ENCODE measurements around the gene TOLLIP.
"Not testable (repeated sequence)": the region's sequence is repeated elsewhere in the genome, so short reads cannot be mapped to it uniquely, and the experiment has no call there.

Gene TOLLIP

DNA sequence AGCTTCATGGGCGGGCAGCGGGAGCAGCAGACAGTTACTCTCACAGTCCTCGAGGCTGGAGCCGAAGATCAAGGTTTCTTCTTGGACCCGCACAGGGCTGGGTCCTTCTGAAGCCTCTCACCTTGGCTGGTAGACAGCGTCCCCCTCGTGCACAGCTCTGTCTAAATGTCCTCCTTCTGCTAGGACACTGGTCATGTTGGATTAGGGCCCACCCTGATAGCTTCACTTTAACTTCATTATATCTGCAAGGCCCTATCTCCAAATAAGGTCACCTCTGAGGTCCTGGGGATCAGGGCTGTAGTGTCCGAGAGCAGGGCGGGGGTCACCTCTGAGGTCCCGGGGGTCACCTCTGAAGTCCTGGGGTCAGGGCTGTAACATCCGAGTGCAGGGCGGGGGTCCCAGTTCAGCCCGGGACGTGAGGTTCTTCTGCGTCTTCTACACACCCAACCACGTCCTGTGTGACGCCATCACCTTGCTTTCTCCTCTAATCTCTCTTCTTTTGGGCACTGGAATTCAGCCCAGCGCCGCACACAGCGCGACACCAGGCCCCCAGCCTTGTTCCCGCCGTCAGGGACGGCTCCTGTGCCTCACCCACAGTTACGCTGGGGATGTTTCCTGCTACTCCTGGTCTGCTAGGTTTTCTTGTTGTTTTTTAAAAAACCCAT is 34.1 kb upstream of the TOLLIP start:
- DNase-seq (ENCODE audit: low read depth): no peak

DNA sequence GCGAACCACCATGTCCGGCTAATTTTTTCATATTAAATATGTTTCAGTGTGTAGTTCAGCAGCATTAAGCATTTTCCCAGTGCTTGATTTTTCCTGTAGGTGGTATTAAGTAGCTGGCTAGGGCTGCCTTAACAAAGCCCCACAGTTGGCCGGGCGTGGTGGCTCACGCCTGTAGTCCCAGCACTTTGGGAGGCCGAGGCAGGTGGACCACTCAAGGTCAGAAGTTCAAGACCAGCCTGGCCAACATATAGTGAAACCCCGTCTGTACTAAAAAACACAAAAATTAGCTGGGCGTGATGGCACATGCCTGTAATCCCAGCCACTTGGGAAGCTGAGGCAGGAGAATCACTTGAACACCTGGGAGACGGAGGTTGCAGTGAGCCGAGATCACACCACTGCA is 33.5 kb upstream of the TOLLIP start:
- DNase-seq (ENCODE audit: low read depth): no peak

DNA sequence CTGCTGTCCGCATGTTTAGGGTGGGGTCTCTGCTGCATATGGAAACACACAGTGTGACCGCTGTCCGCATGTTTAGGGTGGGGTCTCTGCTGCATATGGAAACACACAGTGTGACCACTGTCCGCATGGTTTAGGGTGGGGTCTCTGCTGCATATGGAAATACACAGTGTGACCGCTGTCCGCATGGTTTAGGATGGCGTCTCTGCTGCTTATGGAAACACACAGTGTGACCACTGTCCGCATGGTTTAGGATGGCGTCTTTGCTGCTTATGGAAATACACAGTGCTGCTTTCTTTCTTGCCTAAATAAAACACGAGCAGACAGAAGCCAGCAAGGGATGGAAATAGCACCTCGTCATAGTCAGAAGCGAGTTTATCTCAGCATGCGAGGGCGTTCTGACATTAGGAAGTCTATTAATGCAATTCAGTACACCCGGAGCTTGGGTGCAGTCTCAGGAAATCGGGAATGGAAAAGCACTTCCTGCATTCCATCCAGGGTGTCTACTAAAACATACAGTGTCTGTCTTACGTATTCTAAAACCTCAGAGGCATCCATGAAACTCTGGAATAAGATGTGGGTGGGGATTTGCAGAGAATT is 32.6 kb upstream of the TOLLIP start:
- DNase-seq (ENCODE audit: low read depth): no peak

DNA sequence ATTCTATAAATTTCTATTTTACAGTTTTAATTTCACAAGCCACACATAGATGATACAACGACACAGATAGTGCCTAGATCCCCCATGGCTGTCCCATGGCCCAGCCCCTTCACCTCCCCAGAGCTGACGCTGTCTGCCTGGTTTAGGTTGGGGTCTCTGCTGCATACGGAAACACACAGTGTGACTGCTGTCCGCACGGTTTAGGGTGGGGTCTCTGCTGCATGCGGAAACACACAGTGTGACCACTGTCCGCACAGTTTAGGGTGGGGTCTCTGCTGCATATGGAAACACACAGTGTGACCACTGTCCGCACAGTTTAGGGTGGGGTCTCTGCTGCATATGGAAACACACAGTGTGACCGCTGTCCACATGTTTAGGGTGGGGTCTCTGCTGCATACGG is 31.8 kb upstream of the TOLLIP start:
- not testable (repeated sequence) for DNase-seq (ENCODE audit: low read depth)

DNA sequence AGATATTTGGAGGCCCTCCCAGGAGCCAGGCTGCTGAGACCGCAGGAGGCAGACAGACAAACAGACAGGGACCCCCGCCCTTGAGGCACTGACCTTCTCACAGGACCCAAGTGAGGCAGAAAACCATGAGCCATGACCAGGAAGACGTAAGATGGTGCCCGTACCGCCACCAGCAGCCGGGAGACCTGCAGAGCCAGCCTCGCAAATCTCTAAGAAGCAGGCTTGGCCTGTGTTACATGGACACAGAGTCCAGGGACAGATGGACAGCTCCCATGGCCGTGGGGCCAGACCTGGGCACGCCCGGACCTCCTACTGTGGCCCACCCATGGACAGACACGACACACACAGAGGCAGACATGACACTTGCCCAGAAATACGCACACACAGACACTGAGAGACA is 30.7 kb upstream of the TOLLIP start:
- DNase-seq (ENCODE audit: low read depth): no peak

DNA sequence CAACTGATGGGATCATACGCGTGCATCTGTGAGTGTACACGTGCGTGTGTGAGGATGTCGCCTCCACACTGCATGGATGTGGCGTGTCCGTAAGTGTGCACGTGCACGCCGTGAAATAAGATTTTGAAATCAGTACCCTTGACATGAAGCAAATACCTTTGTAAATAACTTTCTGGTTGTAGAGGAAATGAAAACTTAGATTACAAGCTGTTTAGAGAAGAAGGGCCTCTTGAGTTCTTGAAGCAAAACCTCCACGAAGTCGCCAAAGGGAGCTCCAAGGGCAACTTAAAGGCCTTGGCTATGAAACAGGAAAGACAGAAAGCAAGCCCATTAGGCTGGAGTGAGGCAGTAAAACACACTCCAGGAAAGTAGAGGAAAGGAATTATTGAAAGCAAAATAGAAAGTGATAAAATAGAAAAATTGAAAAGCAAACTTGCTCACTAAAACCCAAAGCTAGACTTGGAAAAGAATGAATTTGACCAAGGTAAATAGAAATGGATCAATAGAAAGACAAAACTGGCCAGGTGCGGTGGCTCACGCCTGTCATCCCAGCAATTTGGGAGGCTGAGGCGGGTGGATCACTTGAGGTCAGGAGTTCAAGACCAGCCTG is 29.7 kb upstream of the TOLLIP start:
- DNase-seq (ENCODE audit: low read depth): no peak

DNA sequence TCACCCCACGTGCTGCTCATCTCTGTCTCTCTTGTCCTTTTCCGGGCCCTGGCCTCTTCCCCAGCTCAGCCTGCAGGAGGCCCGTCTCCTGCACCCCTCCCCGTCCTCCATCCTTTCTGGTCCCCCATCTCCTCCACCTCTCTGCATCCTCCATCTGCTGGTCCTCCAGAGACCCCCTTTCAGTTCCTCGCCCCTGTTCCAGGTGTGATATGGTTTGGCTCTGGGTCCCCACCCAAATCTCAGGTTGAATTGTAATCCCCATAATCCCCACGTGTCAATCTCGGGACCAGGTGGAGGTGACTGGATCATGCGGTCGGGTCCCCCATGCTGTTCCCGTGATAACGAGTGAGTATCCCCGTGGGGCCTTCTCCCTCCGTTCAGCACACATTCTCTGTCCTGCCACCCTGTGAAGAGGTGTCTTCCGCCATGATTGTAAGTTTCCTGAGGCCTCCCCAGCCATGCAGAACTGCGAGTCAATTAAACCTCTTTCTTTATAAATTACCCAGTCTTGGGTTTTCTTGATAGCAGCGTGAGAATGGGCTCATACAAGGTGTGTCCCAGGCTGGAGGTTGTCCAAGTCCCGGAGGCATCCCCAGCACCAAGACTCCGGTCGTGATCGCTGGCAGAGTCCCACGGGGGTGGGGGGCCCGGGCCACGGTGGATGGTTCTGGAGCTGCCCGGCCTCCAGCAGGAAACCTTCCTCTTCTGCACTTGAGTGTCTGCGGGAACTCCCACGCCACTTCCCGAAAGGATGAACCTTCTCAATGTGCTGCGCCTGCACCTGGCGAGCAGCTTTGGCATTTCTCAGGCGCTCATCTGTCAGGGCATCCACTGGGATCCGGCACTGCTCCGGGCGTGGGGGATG is 29.0 kb upstream of the TOLLIP start:
- DNase-seq (ENCODE audit: low read depth): no peak

DNA sequence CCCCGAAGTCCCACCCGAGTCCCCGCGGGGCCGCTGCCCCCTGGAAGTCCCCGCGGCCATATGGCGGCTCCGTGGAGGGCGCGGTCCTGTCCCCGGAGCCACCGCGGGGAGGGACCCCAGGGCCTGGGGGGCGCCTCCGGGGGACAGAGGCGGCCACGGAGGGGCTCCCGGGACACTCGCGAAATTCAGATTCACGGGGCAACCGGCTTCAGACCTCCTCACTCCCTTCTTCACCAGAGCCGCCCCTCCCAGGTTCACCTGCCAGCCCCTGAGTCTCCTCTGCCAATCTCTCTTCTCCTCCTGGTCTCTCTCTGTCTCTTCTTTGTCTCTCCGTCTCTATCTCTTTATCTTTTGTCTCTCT is 28.2 kb upstream of the TOLLIP start:
- DNase-seq (ENCODE audit: low read depth): no peak

DNA sequence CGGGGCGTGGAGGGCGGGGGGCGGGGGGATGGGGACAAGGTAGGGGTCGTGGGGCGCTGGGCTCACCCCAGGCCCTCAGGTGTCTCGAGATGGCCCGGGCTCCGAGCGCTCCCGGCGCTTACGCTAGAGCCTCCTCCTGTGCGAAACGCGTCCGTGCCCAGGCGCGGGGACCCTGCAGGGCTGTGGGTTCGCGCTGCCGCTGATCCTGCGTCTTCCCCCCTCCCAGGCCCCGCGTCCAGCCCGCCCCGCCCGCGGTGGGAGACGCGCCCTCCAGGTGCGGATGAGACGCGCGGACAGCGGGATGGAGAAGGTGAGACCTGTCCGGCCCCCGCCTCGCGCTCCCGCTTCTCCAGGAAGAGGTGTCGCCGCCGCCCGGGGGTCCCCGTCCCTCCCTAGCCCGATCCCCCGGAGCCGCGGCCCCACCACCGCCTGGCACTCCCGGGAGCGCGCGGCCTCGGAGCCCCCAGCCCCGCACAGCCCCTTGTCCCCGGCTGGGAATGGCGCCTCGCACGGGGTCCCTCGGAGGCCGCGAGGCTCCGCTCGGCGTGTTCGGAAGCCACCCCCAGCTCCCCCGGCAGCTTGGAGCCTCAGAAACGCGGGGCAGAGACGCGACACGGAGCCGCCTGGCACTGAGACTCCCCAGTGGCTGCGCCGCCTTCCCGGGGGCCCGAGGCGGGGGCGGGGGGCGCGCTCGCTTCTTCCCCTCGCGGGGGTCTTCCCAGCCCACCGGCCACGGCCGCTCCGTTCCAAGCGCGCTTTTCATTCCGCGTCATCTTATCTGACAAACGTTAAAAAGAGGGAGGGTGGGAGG is 27.6 kb upstream of the TOLLIP start:
- no peak for DNase-seq (ENCODE audit: low read depth)

DNA sequence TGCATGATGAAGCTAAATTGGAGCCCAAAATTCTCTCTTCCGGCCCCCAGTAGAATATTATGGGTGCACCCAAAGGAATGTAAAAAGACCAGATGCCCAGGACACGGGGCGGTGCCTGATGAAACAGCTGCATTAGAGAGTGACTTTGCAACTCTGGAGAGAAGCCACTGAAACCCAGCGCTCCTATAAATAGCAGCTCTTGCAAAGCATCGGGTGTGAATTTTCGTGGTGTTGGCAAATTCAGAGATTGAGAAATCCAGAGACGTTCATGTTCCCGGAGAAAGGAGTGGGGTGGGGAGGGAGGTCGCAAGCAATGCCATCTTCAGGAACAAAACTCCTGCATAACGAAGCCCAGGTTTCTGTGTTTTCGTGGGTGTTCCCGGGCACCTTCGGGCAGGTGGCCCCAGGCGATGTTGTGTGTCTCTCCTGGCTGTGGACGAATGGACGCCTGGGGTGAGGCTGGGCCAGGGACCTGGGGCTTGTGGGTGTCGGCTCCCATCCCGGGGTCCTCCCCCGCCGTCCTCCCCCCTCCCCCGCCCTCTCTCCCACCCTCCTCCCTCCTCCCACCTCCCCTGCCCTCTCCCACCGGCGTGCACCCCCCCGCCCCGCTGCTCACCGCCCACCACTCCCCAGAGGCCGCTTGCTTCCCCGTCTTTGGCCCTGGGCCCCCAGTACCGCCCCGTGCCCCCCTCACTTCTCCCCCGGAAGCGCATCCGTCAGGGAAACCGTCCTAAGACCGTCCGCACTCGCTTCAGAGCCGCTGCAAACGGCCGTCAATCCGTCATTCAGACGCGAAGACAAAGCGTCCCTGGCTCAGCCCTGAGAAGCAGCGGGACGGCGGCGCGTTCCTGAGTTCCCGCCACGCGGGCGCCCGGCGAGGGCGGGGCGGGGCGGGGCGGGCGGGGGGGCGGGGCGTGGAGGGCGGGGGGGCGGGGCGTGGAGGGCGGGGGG is 26.7 kb upstream of the TOLLIP start:
- DNase-seq (ENCODE audit: low read depth): peak; percentile 28

DNA sequence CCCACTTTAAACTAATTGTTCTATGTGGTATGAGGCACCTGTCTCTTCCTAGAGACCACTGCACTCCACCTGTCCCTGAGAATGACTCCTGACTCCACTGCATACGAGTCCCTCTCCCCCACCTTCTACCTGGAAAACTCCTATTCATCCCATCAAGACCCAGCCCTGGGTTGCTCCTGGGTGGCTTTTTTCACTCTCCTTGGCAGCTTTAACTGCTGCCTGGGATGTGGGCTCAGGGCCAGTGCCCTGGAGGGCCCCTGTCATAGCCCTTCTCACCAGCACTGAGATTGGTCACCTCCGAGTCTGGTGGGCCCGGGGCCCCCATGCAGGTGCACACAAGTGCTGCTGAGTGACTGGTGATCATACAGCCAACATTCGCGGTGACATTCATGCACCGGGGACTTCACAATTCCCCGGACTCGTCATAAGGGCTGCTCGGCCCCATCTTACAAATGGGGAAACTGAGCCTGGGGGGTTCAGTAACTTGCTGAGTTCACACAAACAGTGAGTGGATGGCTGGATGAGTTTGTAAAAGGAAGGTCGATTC is 25.9 kb upstream of the TOLLIP start:
- no peak for DNase-seq (ENCODE audit: low read depth)

DNA sequence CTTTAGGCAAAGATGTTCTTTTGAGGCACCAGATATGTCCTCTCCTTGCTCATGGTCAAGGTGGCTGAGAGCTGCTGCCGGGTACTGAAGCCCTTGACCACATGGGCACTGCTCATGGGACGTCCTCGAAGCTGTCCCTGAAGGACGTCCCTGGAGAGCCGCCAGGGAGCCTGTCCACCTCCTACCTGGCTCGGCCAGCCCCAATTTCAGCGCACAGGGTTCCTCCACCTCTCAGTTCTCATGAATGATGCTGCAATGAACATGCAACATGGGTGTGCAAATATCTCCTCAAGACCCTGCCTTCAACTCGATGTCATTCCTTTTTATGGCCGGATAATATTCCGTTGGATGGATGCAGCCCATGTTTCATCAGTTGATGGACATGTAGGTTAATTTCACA is 24.4 kb upstream of the TOLLIP start:
- no peak for DNase-seq (ENCODE audit: low read depth)

DNA sequence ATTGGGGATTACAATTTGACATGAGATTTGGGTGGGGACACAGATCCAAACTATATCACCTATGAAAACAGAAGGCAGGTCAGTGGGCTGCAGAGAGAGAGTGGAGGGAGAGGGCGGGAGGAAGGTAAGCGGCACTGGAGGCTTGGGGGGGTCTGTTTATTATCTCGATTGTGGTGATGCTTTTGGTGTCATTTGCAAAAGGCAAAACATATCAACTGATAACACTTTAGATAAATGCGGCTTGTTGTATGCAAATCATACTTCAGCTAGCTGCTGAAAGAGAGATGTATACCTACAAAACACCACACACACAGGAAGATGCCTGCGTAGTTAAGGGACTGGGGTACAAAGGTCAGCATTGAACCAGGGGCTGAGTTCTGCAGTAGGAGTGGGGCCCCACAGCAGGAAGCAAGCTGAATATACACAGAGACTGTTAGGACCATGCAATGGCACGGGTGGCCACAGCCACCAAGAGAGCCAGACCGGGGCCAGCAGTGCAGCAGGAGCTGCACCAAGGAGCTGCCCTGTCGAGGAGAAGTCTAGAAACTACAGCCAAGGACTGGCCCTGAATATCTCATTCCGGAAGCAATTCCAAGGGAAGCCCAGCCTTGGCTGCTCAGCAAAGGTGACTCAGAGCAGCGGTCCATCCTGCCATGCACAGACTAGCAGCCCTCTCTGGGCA is 23.8 kb upstream of the TOLLIP start:
- DNase-seq (ENCODE audit: low read depth): no peak

DNA sequence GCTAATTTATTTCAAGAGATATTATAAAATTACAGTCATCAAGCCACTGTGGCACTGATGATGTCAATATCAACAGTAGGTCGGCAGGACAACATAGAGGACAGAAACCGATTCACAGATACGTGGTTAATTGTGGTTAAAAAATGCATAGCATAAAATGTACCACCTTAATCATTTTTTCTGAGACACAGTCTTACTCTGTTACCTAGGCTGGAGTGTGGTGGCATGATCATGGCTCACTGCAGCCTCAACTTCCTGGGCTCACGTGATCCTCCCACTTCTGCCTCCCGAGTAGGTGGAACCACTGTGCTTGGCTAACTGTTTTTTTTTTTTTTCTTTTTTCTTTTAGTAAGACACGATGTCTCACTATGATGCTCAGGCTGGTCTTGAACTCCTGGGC is 21.0 kb upstream of the TOLLIP start:
- DNase-seq (ENCODE audit: low read depth): no peak

DNA sequence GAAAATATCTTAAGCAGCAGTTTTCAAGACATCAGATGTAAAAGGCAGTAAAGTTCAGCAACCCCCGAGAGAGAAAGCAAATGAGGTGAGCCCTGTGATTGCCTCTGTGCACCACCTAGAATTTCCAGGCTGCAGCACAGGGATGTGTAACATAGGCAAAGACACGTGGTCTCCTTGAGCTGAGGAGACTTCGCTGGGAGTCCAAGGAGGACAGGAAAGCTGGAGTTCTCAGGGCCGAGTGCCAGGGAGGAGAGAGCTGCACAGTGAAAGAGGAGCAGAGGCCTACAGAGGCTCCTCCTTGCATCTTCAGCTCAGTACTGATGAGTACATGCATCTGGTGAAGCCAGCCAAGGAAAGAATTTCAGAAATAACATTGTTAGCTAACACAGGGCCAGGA is 17.6 kb upstream of the TOLLIP start:
- no peak for DNase-seq (ENCODE audit: low read depth)

DNA sequence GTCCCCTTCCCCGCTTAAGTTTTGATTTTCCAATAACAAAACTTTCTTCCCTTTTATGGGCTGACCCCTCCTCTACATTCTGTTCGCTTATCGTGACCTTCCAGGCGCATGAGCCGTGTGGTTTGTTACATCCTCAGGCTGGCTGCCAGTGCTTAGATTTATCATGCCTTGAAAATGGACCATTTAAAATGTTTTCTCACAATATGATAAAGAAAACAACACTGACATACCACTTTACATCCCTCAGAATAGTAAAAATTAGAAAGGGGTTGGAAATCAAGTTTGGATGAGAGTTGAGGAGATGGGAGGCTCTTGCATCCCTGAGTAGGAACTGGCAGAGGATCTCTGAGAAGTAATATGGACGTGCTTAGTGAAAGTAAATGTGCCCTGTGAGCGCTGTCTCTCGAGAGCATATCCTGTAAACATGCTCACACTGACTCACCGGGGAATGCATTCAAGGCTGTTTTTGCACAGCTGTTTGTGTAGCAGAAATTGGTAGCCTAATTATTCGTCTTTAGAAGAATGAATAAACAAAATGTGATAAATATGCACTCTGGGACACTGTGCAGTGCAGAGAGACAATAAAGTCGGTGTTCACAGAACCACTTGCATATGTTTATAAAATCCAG is 17.1 kb upstream of the TOLLIP start:
- no peak for DNase-seq (ENCODE audit: low read depth)

DNA sequence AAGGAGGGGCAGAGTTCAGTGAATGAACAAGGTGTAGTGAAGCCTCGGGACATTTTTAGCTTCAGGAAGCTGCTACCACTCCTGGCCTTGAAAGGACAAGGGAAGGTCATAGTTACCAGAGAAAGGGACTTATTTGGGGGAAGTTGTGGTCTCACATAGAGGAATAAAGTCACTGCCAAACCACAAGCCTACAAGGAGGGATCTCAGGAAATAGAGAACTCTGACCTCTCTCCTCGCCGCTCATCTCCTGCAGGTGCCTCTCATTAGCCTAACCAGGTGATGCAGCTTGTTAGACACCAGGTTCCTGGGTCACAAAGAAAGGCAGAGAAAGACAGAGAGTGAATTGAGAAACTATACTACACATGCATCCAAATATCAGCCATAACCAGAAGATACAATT is 14.3 kb upstream of the TOLLIP start:
- no peak for DNase-seq (ENCODE audit: low read depth)

DNA sequence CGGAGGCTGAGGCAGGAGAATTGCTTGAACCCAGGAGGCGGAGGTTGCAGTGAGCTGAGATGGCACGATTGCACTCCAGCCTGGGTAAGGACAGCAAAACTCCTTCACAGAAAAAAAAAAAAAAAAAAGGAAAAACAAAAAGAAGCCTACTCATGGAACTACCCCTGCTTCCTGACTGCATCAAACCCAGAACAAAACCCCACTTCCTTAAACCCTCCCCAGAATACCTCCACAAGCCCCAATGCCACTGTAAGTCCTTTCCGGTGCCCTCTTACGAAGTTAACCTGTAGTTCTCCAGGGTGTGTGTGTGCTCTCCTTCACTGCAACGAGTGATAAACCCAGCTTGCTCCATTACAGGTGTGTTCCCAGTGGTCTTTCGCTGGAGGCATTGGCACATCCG is 8.6 kb upstream of the TOLLIP start:
- no peak for DNase-seq (ENCODE audit: low read depth)

DNA sequence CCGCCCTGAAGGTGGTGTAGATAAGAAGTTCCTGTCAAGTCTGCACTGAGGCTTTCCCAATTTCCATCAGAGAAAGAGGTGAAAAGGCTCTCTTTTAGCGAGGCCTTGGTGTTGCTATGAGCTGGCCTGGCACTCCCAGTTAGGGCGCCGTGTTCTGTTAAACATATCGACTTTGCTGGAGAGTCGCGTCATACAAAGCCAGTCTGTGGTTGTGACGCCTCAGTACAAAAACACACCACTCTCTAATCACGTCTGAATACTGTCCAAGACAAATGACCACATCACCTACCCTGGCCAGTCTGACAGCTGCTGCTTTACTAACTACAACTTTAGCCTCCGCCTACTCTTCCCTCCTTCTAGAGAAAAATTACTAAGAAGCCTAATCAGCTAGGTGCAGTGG is 8.0 kb upstream of the TOLLIP start:
- DNase-seq (ENCODE audit: low read depth): no peak

Measured in stimulated activated CD8-positive, alpha-beta memory T cell treated with anti-CD3 and anti-CD28 coated beads, Interleukin-15, amount 100 ng/mL, for 24 hours (primary cell).